H9 (cell line): ENCODE measurements around the gene MYO18B. TPM values are rescaled to one million over a fixed set of nuclear protein-coding genes. Genes with fewer than 3 reads are reported as not detected.
"Not testable (repeated sequence)": the region's sequence is repeated elsewhere in the genome, so short reads cannot be mapped to it uniquely, and the experiment has no call there.

Source experiments
- DNase-seq: peaks from one replicate; pipeline ENCODE4 v3.0.0-alpha.2; 2017
- H2AFZ ChIP-seq: one replicate; pipeline ENCODE4 v1.6.1; 2013; ENCODE audit warnings: mild to moderate bottlenecking, low read length, control low read depth, moderate library complexity
- H2AK5ac ChIP-seq: 2 replicates; pipeline ENCODE4 v1.6.1; 2013; ENCODE audit warnings: low read length, control low read depth, mixed read lengths; ENCODE audit not compliant: insufficient read length
- H2BK120ac ChIP-seq: one replicate; pipeline ENCODE4 v1.6.1; 2013; ENCODE audit warnings: low read depth, mild to moderate bottlenecking, low read length, control low read depth, inconsistent platforms; ENCODE audit not compliant: poor library complexity, severe bottlenecking
- H2BK12ac ChIP-seq: 2 replicates; pipeline ENCODE4 v1.6.1; 2013; ENCODE audit warnings: low read length, control low read depth, mixed read lengths, low read depth; ENCODE audit not compliant: insufficient read length
- H2BK15ac ChIP-seq: 2 replicates; pipeline ENCODE4 v1.6.1; 2013; ENCODE audit warnings: low read depth, low read length, control low read depth
- H2BK20ac ChIP-seq: one replicate; pipeline ENCODE4 v1.6.1; 2013; ENCODE audit warnings: low read depth, mild to moderate bottlenecking, low read length, control low read depth, inconsistent platforms; ENCODE audit not compliant: poor library complexity, severe bottlenecking
- H2BK5ac ChIP-seq: 2 replicates; pipeline ENCODE4 v1.6.1; 2013; ENCODE audit warnings: low read length, control low read depth, mixed read lengths; ENCODE audit not compliant: insufficient read length
- H3K14ac ChIP-seq: 2 replicates; pipeline ENCODE4 v1.6.1; 2013; ENCODE audit warnings: low read length, control low read depth; ENCODE audit not compliant: insufficient read depth
- H3K18ac ChIP-seq: 2 replicates; pipeline ENCODE4 v1.6.1; 2013; ENCODE audit warnings: low read depth, mild to moderate bottlenecking, mixed read lengths, low read length, control low read depth; ENCODE audit not compliant: insufficient read length
- H3K23ac ChIP-seq: 2 replicates; pipeline ENCODE4 v1.6.1; 2013; ENCODE audit warnings: low read length, control low read depth, mixed read lengths, low read depth; ENCODE audit not compliant: insufficient read length
- H3K23me2 ChIP-seq: 2 replicates; pipeline ENCODE4 v1.6.1; 2013; ENCODE audit warnings: low read depth, mild to moderate bottlenecking, mixed read lengths, low read length, control low read depth; ENCODE audit not compliant: insufficient read length, poor library complexity, severe bottlenecking
- H3K27ac ChIP-seq: 2 replicates; pipeline ENCODE4 v1.5.1; 2013; ENCODE audit warnings: low read length, control low read depth, mixed read lengths, low read depth; ENCODE audit not compliant: insufficient read length
- H3K27me3 ChIP-seq: 2 replicates; pipeline ENCODE4 v1.6.1; 2013; ENCODE audit warnings: low read length, control low read depth, inconsistent platforms; ENCODE audit not compliant: insufficient read depth
- H3K4ac ChIP-seq: 2 replicates; pipeline ENCODE4 v1.6.1; 2013; ENCODE audit warnings: low read depth, mild to moderate bottlenecking, control low read depth, inconsistent platforms, low read length, moderate library complexity
- H3K4me1 ChIP-seq: 2 replicates; pipeline ENCODE4 v1.6.1; 2013; ENCODE audit warnings: low read length, control low read depth, inconsistent platforms; ENCODE audit not compliant: insufficient read depth
- H3K4me2 ChIP-seq: 2 replicates; pipeline ENCODE4 v1.6.1; 2013; ENCODE audit warnings: low read length, control low read depth, mixed read lengths; ENCODE audit not compliant: insufficient read length, insufficient read depth
- H3K56ac ChIP-seq: 2 replicates; pipeline ENCODE4 v1.6.1; 2013; ENCODE audit warnings: low read depth, mild to moderate bottlenecking, mixed read lengths, low read length, control low read depth; ENCODE audit not compliant: insufficient read length
- H3K79me1 ChIP-seq: 2 replicates; pipeline ENCODE4 v1.6.1; 2013; ENCODE audit warnings: low read depth, mild to moderate bottlenecking, moderate library complexity, low read length, control low read depth, inconsistent platforms; ENCODE audit not compliant: insufficient read depth, poor library complexity, severe bottlenecking
- H3K79me2 ChIP-seq: 2 replicates; pipeline ENCODE4 v1.6.1; 2013; ENCODE audit warnings: low read length, control low read depth, inconsistent platforms; ENCODE audit not compliant: insufficient read depth
- H3K9ac ChIP-seq: 2 replicates; pipeline ENCODE4 v1.6.1; 2013; ENCODE audit warnings: low read length, control low read depth, mixed read lengths; ENCODE audit not compliant: insufficient read length; ENCODE audit errors: extremely low read depth
- H3K9me3 ChIP-seq: one replicate; pipeline ENCODE4 v1.6.1; 2013; ENCODE audit warnings: low read depth, low read length, inconsistent platforms; ENCODE audit not compliant: control insufficient read depth
- H3T11ph ChIP-seq: one replicate; pipeline ENCODE4 v1.6.1; 2013; ENCODE audit warnings: mild to moderate bottlenecking, low read length, control low read depth, inconsistent platforms
- H4K20me1 ChIP-seq: one replicate; pipeline ENCODE4 v1.6.1; 2013; ENCODE audit not compliant: control insufficient read depth, insufficient read length, insufficient read depth
- H4K5ac ChIP-seq: 2 replicates; pipeline ENCODE4 v1.6.1; 2013; ENCODE audit warnings: low read depth, mild to moderate bottlenecking, mixed read lengths, low read length, control low read depth; ENCODE audit not compliant: insufficient read length
- H4K8ac ChIP-seq: replicated peaks from 2 replicates; pipeline ENCODE4 v1.6.1; 2013; ENCODE audit warnings: low read length, control low read depth, mixed read lengths, low read depth; ENCODE audit not compliant: insufficient read length
- H4K91ac ChIP-seq: 2 replicates; pipeline ENCODE4 v1.6.1; 2013; ENCODE audit warnings: low read depth, mild to moderate bottlenecking, moderate library complexity, mixed read lengths, low read length, control low read depth; ENCODE audit not compliant: insufficient read length
- H3K27ac Mint-ChIP-seq, 3 experiments: 2 replicates in 2 of 3; 3 replicates in 1 of 3; pipeline ENCODE4 v1.8.0; 2020 to 2021; ENCODE audit warnings: mixed read lengths in 3 of 3, mild to moderate bottlenecking in 1 of 3, moderate library complexity in 1 of 3
- H3K27me3 Mint-ChIP-seq: 2 replicates; pipeline ENCODE4 v1.8.0; 2021; ENCODE audit warnings: low read depth, mild to moderate bottlenecking, moderate library complexity, mixed read lengths
- H3K36me3 Mint-ChIP-seq, 3 experiments: 2 replicates in 2 of 3; 3 replicates in 1 of 3; pipeline ENCODE4 v1.8.0; 2020 to 2021; ENCODE audit warnings: low read depth in 3 of 3, mixed read lengths in 3 of 3; ENCODE audit not compliant: insufficient read depth in 1 of 3
- H3K4me1 Mint-ChIP-seq, 2 experiments: 2 replicates each; pipeline ENCODE4 v1.8.0; 2020; ENCODE audit warnings: mixed read lengths in 2 of 2
- H3K4me3 Mint-ChIP-seq, 2 experiments: 2 replicates in 1 of 2; 3 replicates in 1 of 2; pipeline ENCODE4 v1.8.0; 2020 to 2021; ENCODE audit warnings: mild to moderate bottlenecking in 2 of 2, mixed read lengths in 2 of 2, moderate library complexity in 1 of 2
- H3K9me3 Mint-ChIP-seq, 2 experiments: 2 replicates in 1 of 2; 3 replicates in 1 of 2; pipeline ENCODE4 v1.8.0; 2020; ENCODE audit warnings: mild to moderate bottlenecking in 2 of 2, mixed read lengths in 2 of 2, moderate library complexity in 1 of 2
- WGBS: extraction: QIAGEN DNeasy Blood & Tissue Kit; methylation state at CpG from one replicate; pipeline ENCODE4 v1.1.7; 2013; ENCODE audit warnings: missing lambda C conversion rate, low lambda C conversion rate, mixed read lengths; ENCODE audit not compliant: insufficient read length; ENCODE audit errors: extremely low coverage; 5-methylcytosine and 5-hydroxymethylcytosine counted together
- total RNA-seq: library from RNA; stranded (reverse); gene quantifications from 2 replicates; pipeline ENCODE4 v1.2.1, GENCODE V29; 2021
- TF ChIP-seq, protein P1 (sequence below): fragments of 200-600 bp; sonication (generic); conservative IDR thresholded peaks from 3 replicates; pipeline ENCODE4 v1.8.0; 2021; ENCODE audit warnings: antibody characterized with exemption, mild to moderate bottlenecking

The MYO18B gene
- total RNA-seq, 1 experiment from 2014 or later, result 0.46 TPM

DNA sequence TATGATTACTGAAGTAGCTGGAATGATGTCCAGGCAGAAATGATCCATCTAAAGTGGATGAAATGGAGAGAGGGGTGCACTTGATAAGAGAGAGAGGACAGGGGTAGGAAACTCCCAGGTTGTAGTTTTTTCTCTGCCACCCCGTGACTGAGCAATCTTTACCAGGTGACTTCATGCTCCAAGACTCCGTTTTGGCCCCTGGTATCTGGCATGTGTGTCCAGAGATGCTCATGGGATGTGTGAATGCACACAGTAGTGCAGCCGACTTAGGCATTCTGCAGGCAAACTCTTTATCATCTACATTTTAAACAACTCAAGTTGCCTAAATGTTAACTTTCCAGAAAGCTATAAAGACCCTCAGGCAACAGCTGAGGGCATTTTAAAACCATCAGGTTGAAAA, 238.0 kb downstream of the MYO18B start:
- Mint-ChIP-seq H3K27ac (no peak overlapping the region), H3K9me3 (peaks cover 3 to 5% of the 10 kb centered on the region in 2 experiments; a peak in 2 of 5 replicates), H3K36me3 (peaks cover 0 to 4% (median 0%) of the 10 kb centered on the region in 3 experiments; a peak in 1 of 7 replicates), H3K4me1 (no peaks in the 10 kb centered on the region), H3K27me3 (peaks cover 16% of the 10 kb centered on the region; the same call in 1 of the 2 replicates), H3K4me3 (no peak overlapping the region)
- no peak overlapping the region for H2AFZ ChIP-seq
- no peak overlapping the region for H2BK15ac ChIP-seq
- TF ChIP-seq, protein P1, sequence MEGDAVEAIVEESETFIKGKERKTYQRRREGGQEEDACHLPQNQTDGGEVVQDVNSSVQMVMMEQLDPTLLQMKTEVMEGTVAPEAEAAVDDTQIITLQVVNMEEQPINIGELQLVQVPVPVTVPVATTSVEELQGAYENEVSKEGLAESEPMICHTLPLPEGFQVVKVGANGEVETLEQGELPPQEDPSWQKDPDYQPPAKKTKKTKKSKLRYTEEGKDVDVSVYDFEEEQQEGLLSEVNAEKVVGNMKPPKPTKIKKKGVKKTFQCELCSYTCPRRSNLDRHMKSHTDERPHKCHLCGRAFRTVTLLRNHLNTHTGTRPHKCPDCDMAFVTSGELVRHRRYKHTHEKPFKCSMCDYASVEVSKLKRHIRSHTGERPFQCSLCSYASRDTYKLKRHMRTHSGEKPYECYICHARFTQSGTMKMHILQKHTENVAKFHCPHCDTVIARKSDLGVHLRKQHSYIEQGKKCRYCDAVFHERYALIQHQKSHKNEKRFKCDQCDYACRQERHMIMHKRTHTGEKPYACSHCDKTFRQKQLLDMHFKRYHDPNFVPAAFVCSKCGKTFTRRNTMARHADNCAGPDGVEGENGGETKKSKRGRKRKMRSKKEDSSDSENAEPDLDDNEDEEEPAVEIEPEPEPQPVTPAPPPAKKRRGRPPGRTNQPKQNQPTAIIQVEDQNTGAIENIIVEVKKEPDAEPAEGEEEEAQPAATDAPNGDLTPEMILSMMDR, result no peak
- no peak overlapping the region for H3K27ac ChIP-seq
- DNase-seq, result no peak
- H2AK5ac ChIP-seq, result no peak overlapping the region
- no peak overlapping the region for H3K9ac ChIP-seq
- no peak overlapping the region for H2BK20ac ChIP-seq
- H3K18ac ChIP-seq, result no peak overlapping the region
- no peak overlapping the region for H3K56ac ChIP-seq
- no peak overlapping the region for H4K8ac ChIP-seq
- no peak overlapping the region for H4K91ac ChIP-seq
- no peak overlapping the region for H2BK120ac ChIP-seq
- no peaks in the 10 kb centered on the region for H3K79me2 ChIP-seq
- no peak overlapping the region for H3K14ac ChIP-seq
- WGBS, result no CpG with 5 or more reads among the region's 3 CpGs
- H4K20me1 ChIP-seq, result no peaks in the 10 kb centered on the region
- no peaks in the 10 kb centered on the region for H3K79me1 ChIP-seq
- H3K4me1 ChIP-seq, result no peaks in the 10 kb centered on the region
- H3K23ac ChIP-seq, result no peak overlapping the region
- no peaks in the 10 kb centered on the region; the same call in 1 of the 2 replicates for H3K27me3 ChIP-seq
- H3K23me2 ChIP-seq, result no peaks in the 10 kb centered on the region
- no peak overlapping the region for H3T11ph ChIP-seq
- H3K4ac ChIP-seq, result no peak overlapping the region
- no peak overlapping the region for H2BK5ac ChIP-seq
- H4K5ac ChIP-seq, result no peak overlapping the region
- H3K9me3 ChIP-seq, result no peaks in the 10 kb centered on the region
- no peak overlapping the region for H2BK12ac ChIP-seq
- H3K4me2 ChIP-seq, result no peak overlapping the region

DNA sequence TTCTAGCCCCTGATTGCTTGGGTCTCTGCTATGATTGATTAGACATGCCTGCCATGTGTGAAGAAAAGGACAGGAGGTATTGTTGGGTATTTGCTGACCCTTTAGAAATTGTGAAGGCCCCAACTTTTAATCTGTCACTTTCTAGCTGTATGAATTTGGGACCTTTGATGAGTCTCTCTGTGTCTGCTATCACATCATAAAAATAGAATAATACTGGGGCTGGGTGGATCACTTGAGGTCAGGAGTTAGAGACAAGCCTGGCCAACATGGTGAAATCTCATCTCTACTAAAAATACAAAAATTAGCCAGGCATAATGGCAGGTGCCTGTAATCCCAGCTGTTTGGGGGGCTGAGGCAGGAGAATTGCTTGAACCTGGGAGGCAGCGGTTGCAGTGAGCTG, 242.9 kb downstream of the MYO18B start:
- H3T11ph ChIP-seq, H3K4me1 Mint-ChIP-seq, H3K56ac ChIP-seq, H3K4me3 Mint-ChIP-seq, H2BK12ac ChIP-seq, H2BK20ac ChIP-seq, H3K18ac ChIP-seq, H2BK15ac ChIP-seq, H3K4me1 ChIP-seq, H3K23me2 ChIP-seq, H3K27ac Mint-ChIP-seq, H4K91ac ChIP-seq, H3K9ac ChIP-seq, H3K79me1 ChIP-seq, H2BK5ac ChIP-seq, DNase-seq, H3K27me3 ChIP-seq, H4K8ac ChIP-seq, H2AFZ ChIP-seq, H3K79me2 ChIP-seq, H3K4ac ChIP-seq, H3K9me3 Mint-ChIP-seq, H2AK5ac ChIP-seq, H4K20me1 ChIP-seq, H2BK120ac ChIP-seq, H3K36me3 Mint-ChIP-seq, H3K9me3 ChIP-seq, H3K14ac ChIP-seq, H3K27ac ChIP-seq, H3K23ac ChIP-seq, H3K4me2 ChIP-seq, H4K5ac ChIP-seq: not testable (repeated sequence)
- WGBS, result no CpG with 5 or more reads among the region's 1 CpG
- peaks cover 10% of the 10 kb centered on the region for H3K27me3 Mint-ChIP-seq
